Activated naive CD8-positive, alpha-beta T cell treated with anti-CD3 and anti-CD28 coated beads, Interleukin-2, amount 50 U/mL, for 24 hours (primary cell): ENCODE data around the gene ADCY5.

Experiments used
- ATAC-seq: fragments of 150-1000 bp; cut with Tn5 transposase; one replicate; pipeline ENCODE4 v1.10.0; 2021
- DNase-seq: peaks from one replicate; pipeline ENCODE4 v3.0.0; 2021
- H3K27ac Mint-ChIP-seq: one replicate; pipeline ENCODE4 v1.8.0; 2021; ENCODE audit warnings: mild to moderate bottlenecking, mixed read lengths
- H3K27me3 Mint-ChIP-seq: one replicate; pipeline ENCODE4 v1.8.0; 2021; ENCODE audit warnings: mixed read lengths
- H3K36me3 Mint-ChIP-seq: one replicate; pipeline ENCODE4 v1.8.0; 2021; ENCODE audit warnings: low read depth, mixed read lengths
- H3K4me1 Mint-ChIP-seq: one replicate; pipeline ENCODE4 v1.8.0; 2021; ENCODE audit warnings: mixed read lengths
- H3K4me3 Mint-ChIP-seq: one replicate; pipeline ENCODE4 v1.8.0; 2021; ENCODE audit warnings: mild to moderate bottlenecking, moderate library complexity, mixed read lengths
- H3K9me3 Mint-ChIP-seq: one replicate; pipeline ENCODE4 v1.8.0; 2021; ENCODE audit warnings: mixed read lengths

ADCY5 gene

DNA sequence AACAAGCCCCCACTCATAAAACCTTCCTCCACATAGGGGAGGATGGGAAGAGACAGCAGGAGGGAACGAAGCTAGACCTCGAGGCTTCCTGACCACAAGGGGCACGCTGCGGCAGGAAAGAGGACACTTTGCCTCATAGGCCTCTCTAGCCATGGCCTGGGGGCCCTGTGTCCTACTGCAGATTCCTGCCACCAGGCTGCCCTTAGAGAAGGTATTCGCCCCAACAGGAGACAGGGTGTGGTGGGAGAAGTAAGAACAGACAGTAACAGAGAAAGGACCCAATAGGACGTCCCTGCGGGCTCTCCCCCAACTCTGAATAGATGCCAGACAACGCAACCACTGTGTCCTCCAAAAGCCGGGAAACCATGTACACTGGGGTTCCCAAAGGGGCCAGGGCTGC is 36.8 kb downstream of the ADCY5 start:
- Mint-ChIP-seq H3K9me3 (no peaks in the 10 kb centered on the region), H3K4me1 (no peaks in the 10 kb centered on the region), H3K27me3 (no peaks in the 10 kb centered on the region), H3K4me3 (no peak overlapping the region), H3K36me3 (no peaks in the 10 kb centered on the region), H3K27ac (no peak overlapping the region)
- ATAC-seq (no peak), DNase-seq (no peak)

- H3K36me3 Mint-ChIP-seq: no peaks in the 10 kb centered on the region
- H3K4me3 Mint-ChIP-seq: no peak overlapping the region
- H3K27me3 Mint-ChIP-seq: no peaks in the 10 kb centered on the region
- H3K4me1 Mint-ChIP-seq: no peaks in the 10 kb centered on the region
- ATAC-seq: no peak
- H3K27ac Mint-ChIP-seq: no peak overlapping the region
- H3K9me3 Mint-ChIP-seq: no peaks in the 10 kb centered on the region
- no peak for DNase-seq
Observed at GRCh38 chr3:123411340-123412040, 37.4 kb downstream of the ADCY5 start.

GRCh38 chr3:123410149-123410515 is 38.8 kb downstream of the ADCY5 start:
- H3K4me1 Mint-ChIP-seq: no peaks in the 10 kb centered on the region
- H3K4me3 Mint-ChIP-seq: no peak overlapping the region
- H3K36me3 Mint-ChIP-seq: no peaks in the 10 kb centered on the region
- DNase-seq (no peak), ATAC-seq (no peak)
- H3K27ac Mint-ChIP-seq: no peak overlapping the region
- no peaks in the 10 kb centered on the region for H3K27me3 Mint-ChIP-seq
- H3K9me3 Mint-ChIP-seq: no peaks in the 10 kb centered on the region

- ATAC-seq: no peak
- DNase-seq: no peak
- no peaks in the 10 kb centered on the region for H3K4me1 Mint-ChIP-seq
- H3K27ac Mint-ChIP-seq: no peak overlapping the region
- no peaks in the 10 kb centered on the region for H3K36me3 Mint-ChIP-seq
- H3K27me3 Mint-ChIP-seq: no peaks in the 10 kb centered on the region
- no peaks in the 10 kb centered on the region for H3K9me3 Mint-ChIP-seq
- no peak overlapping the region for H3K4me3 Mint-ChIP-seq
Observed at GRCh38 chr3:123409443-123410148, 39.3 kb downstream of the ADCY5 start.

GRCh38 chr3:123406598-123406997 is 42.3 kb downstream of the ADCY5 start:
- no peaks in the 10 kb centered on the region for H3K4me1 Mint-ChIP-seq
- no peak overlapping the region for H3K27ac Mint-ChIP-seq
- H3K9me3 Mint-ChIP-seq: no peaks in the 10 kb centered on the region
- H3K4me3 Mint-ChIP-seq: no peak overlapping the region
- no peak for ATAC-seq
- H3K36me3 Mint-ChIP-seq: no peaks in the 10 kb centered on the region
- DNase-seq: no peak
- no peaks in the 10 kb centered on the region for H3K27me3 Mint-ChIP-seq

DNA sequence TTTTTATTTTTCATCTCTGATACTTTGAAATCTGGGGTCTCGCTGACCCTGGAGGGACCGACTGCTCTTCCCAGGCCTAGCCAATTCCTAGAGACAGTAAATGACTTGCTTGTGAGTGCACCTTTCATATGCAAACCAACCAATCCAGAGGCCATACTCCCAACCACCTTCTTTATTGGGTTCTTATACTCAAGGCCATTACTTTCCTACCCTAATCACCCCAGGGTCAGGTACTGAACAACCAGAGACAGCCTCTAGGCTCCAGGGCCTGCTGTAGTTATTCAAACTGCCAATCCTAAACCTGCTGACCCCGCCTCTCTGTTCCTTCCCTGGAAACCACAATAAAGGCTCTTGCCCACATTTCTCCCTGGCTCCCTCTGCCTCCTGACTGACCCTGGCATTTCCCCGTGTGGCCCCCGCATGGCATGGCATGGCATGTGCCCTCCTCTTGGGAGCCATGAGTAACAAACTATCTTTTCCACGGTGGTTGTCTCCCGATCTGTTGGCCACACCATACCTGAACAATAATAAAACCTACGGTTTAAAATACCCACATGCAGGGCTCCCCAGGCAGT is 42.9 kb downstream of the ADCY5 start:
- no peak overlapping the region for H3K27ac Mint-ChIP-seq
- no peaks in the 10 kb centered on the region for H3K27me3 Mint-ChIP-seq
- no peaks in the 10 kb centered on the region for H3K9me3 Mint-ChIP-seq
- DNase-seq: no peak
- no peak for ATAC-seq
- H3K36me3 Mint-ChIP-seq: no peaks in the 10 kb centered on the region
- H3K4me3 Mint-ChIP-seq: no peak overlapping the region
- H3K4me1 Mint-ChIP-seq: no peaks in the 10 kb centered on the region

- DNase-seq: no peak
Observed at GRCh38 chr3:123405021-123405420, 43.9 kb downstream of the ADCY5 start.

DNA sequence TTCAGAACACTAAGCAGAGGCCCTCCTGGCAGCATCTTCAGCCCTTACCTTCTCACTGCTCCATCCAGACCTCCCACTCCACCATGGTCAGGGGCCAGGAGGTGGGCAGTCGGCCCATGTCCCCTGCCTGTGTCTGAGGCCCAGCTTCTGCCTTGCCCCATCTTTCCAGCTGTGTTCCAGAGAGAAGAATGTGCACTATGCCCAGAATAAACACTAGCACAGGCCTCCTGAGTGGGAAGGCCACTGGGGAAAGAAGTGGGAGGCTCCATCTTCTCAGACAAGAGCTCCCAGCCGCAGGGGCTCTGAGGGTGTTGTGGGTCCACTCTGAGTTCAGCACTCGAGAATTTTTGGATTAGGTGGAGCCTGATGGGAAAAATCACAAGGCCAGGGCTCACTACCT is 44.5 kb downstream of the ADCY5 start:
- Mint-ChIP-seq H3K4me1 (no peaks in the 10 kb centered on the region), H3K27ac (no peak overlapping the region), H3K27me3 (no peaks in the 10 kb centered on the region), H3K4me3 (no peak overlapping the region), H3K36me3 (no peaks in the 10 kb centered on the region), H3K9me3 (no peaks in the 10 kb centered on the region)
- ATAC-seq: no peak
- DNase-seq: no peak

More at GRCh38 chr3:123405021-123405420, 43.9 kb downstream of the ADCY5 start:
- ATAC-seq: no peak
- Mint-ChIP-seq H3K4me3 (no peak overlapping the region), H3K9me3 (no peaks in the 10 kb centered on the region), H3K27me3 (no peaks in the 10 kb centered on the region), H3K27ac (no peak overlapping the region), H3K36me3 (no peaks in the 10 kb centered on the region), H3K4me1 (no peaks in the 10 kb centered on the region)

GRCh38 chr3:123401836-123402530 is 46.9 kb downstream of the ADCY5 start:
- H3K36me3 Mint-ChIP-seq: no peaks in the 10 kb centered on the region
- no peaks in the 10 kb centered on the region for H3K9me3 Mint-ChIP-seq
- no peak overlapping the region for H3K4me3 Mint-ChIP-seq
- ATAC-seq: no peak
- H3K27me3 Mint-ChIP-seq: peaks cover 6% of the 10 kb centered on the region
- no peak for DNase-seq
- H3K4me1 Mint-ChIP-seq: no peaks in the 10 kb centered on the region
- no peak overlapping the region for H3K27ac Mint-ChIP-seq

DNA sequence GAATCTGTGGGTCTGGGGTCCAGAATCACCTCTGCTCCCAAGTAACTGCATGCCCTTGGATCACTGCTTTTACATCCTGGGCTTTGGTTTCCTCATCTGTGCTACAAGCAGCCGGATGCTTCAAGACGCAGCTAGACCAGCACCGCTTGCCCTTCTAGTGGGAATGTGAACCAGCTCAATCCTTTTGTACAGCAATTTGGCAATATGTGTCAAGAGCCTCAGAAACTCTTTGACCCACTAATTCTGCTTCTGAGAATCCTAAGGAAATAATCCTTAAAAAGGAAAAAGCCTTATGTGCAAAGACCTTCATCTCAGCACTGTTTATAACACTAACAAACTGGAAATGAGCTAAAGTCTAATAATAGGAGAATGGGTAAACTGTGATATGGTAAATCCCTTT is 48.7 kb downstream of the ADCY5 start:
- Mint-ChIP-seq H3K4me3 (no peak overlapping the region), H3K27ac (no peak overlapping the region), H3K27me3 (peaks cover 11% of the 10 kb centered on the region), H3K4me1 (no peaks in the 10 kb centered on the region), H3K9me3 (no peaks in the 10 kb centered on the region), H3K36me3 (no peaks in the 10 kb centered on the region)
- no peak for ATAC-seq
- no peak for DNase-seq

GRCh38 chr3:123399653-123400052 is 49.2 kb downstream of the ADCY5 start:
- Mint-ChIP-seq H3K4me1 (no peaks in the 10 kb centered on the region), H3K27ac (no peak overlapping the region), H3K4me3 (no peak overlapping the region), H3K36me3 (no peaks in the 10 kb centered on the region), H3K27me3 (peaks cover 14% of the 10 kb centered on the region), H3K9me3 (no peaks in the 10 kb centered on the region)
- DNase-seq (no peak), ATAC-seq (no peak)

DNA sequence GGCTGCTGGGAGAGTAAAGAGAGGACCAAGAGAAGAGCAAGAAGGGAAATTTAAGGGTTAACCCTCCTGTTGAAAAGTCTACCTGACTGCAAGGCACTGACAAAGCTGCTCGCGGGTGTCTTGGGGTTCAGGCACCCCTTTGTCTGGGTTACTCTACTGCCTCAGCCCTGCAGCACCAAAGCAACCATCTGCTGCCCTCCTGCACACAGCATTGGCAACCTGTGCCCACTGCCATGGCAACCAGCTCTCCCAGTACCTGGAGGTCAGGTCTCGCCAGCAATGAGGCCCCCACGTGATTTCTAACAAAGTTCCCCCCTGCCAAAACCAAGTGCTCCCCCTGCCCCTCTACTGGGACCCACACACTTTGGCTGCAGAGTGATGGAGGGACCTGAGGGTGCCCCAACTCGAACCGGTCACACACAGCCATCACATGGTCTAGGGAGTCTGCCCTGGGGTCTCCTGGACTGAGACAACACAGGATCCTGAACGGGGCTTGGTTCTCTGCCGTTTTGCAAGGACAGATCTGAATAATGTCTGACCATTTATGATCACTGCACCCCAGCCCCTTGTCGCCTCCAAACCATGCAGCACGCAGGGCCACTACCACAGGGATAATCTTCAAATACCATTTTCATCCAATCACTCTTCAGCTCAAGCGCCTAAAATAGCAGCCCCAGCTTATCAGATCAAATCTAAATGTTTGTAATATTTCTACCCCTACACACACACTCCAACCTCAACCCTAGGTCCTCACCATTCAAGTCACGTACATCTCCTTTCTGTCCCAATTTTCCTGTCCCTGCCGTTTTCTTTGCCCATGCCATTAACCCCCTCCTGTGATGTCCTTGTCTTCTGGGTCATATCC is 50.7 kb downstream of the ADCY5 start:
- no peak for ATAC-seq
- Mint-ChIP-seq H3K4me3 (no peak overlapping the region), H3K4me1 (no peaks in the 10 kb centered on the region), H3K36me3 (no peaks in the 10 kb centered on the region), H3K27me3 (peaks cover 14% of the 10 kb centered on the region), H3K27ac (no peak overlapping the region), H3K9me3 (no peaks in the 10 kb centered on the region)
- no peak for DNase-seq

DNA sequence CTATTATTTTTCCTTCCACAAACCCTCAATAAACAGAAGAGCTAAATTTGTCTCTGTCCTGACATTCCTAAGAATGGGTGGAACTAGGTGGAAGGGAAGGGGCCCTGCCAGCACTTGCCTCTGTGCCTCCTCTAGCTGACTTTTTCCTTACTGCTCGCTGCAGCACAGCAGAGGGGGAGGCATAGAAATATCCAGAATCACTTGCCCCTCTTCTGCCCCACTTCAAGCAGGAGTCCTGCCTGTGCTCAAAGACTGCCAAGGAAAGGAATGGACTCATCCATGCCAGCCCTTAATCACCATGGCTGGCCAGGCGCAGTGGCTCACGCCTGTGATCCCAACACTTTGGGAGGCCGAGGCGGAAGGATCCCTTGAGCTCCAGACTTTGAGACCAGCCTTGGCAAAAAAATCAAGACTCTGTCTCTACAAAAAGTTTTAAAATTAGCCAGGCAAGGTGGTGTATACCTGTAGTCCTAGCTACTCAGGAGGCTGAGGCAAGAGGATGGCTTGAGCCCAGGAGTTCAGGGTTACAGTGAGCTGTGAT is 51.8 kb downstream of the ADCY5 start:
- Mint-ChIP-seq H3K4me1 (no peaks in the 10 kb centered on the region), H3K9me3 (no peaks in the 10 kb centered on the region), H3K27me3 (peaks cover 14% of the 10 kb centered on the region), H3K27ac (no peak overlapping the region), H3K36me3 (no peaks in the 10 kb centered on the region), H3K4me3 (no peak overlapping the region)
- DNase-seq (no peak), ATAC-seq (no peak)
